Spleen (tissue), 11 donors: ENCODE data around the gene MYBPHL. TPM values are rescaled to one million over a fixed set of nuclear protein-coding genes. Genes with fewer than 3 reads are reported as not detected.
A peak's percentile ranks its signal among the peaks of the same experiment; 100 is the strongest.

Source experiments
- DNase-seq: peaks from one replicate; pipeline ENCODE4 v3.0.0-alpha.2; 2020
- H3K27ac ChIP-seq, 8 donors: fragments of 200-600 bp; sonication (generic) in 7 of 8; 1 replicate in 4 of 8; 2 replicates in 4 of 8; pipeline versions ENCODE4 v1.5.0 to v1.8.0; 2016 to 2021; ENCODE audit warnings: inconsistent platforms in 4 of 8, mild to moderate bottlenecking in 4 of 8, moderate library complexity in 1 of 8
- H3K27me3 ChIP-seq, 7 donors: fragments of 200-600 bp; sonication (generic) in 6 of 7; replicated peaks in 1 of 7; 1 replicate in 4 of 7; 2 replicates in 3 of 7; pipeline versions ENCODE4 v1.5.0 to v1.8.0; 2016 to 2021; ENCODE audit warnings: inconsistent platforms in 3 of 7, mild to moderate bottlenecking in 1 of 7
- H3K36me3 ChIP-seq, 6 donors: fragments of 200-600 bp; sonication (generic) in 5 of 6; 1 replicate in 4 of 6; 2 replicates in 2 of 6; pipeline versions ENCODE4 v1.5.0 to v1.8.0; 2016 to 2021; ENCODE audit warnings: inconsistent platforms in 2 of 6
- H3K4me1 ChIP-seq, 6 donors: fragments of 200-600 bp; sonication (generic) in 5 of 6; 1 replicate in 3 of 6; 2 replicates in 3 of 6; pipeline versions ENCODE4 v1.5.0 to v1.8.0; 2016 to 2021; ENCODE audit warnings: inconsistent platforms in 3 of 6
- H3K4me3 ChIP-seq, 8 donors: fragments of 200-600 bp; sonication (generic) in 7 of 8; 1 replicate in 4 of 8; 2 replicates in 4 of 8; pipeline versions ENCODE4 v1.5.0 to v1.8.0; 2016 to 2021; ENCODE audit warnings: inconsistent platforms in 4 of 8, mild to moderate bottlenecking in 4 of 8, moderate library complexity in 2 of 8
- H3K9me3 ChIP-seq, 8 donors: fragments of 200-600 bp; sonication (generic) in 7 of 8; 1 replicate in 4 of 8; 2 replicates in 4 of 8; pipeline versions ENCODE4 v1.5.0 to v1.8.0; 2016 to 2021; ENCODE audit warnings: inconsistent platforms in 4 of 8
- POLR2A ChIP-seq, 3 donors: fragments of 450-650 bp; IDR thresholded peaks; one replicate each; pipeline ENCODE4 v1.5.1; 2017; ENCODE audit warnings: antibody characterized with exemption in 3 of 3, mild to moderate bottlenecking in 1 of 3
- POLR2AphosphoS5 ChIP-seq, 3 donors: sonication (generic); formaldehyde crosslinking; IDR thresholded peaks; one replicate each; pipeline ENCODE4 v1.5.1; 2017; ENCODE audit warnings: antibody characterized with exemption in 3 of 3
- WGBS, 5 donors: extraction: QIAGEN DNeasy Blood & Tissue Kit in 3 of 5; methylation state at CpG; one replicate each; pipeline versions ENCODE4 v1.1.5 to v1.1.7; 2013 to 2018; 5-methylcytosine and 5-hydroxymethylcytosine counted together
- intact Hi-C: fragments of 100-400 bp; cut with DNase I; formaldehyde crosslinking; loops from one replicate; pipeline ENCODE4 v1.15.0; 2023; ENCODE audit warnings: low total_unique reads
- polyA plus RNA-seq, 3 donors: library from polyadenylated mRNA; stranded (reverse); fragments of 200-250 nt; gene quantifications; one replicate each; pipeline ENCODE4 v1.2.1, GENCODE V29; 2013
- total RNA-seq, 7 donors: library from RNA; depleted of rRNA in 3 of 7; stranded (reverse); fragments of >200 nt in 3 of 7; fragmentation: NEBNext Ultra II Directional in 4 of 7; extraction: Animal tissue kit (Norgen Biotek cat#: 25700) in 4 of 7; gene quantifications; one replicate each; pipeline versions ENCODE4 v1.1.0 to v1.2.1, GENCODE V29; 2016 to 2021
- TF ChIP-seq, protein P1 (sequence below), 11 experiments: fragments of 200-600 bp in 7 of 11; fragments of 450-650 bp in 4 of 11; sonication (generic) in 4 of 11; IDR thresholded peaks in 8 of 11; conservative IDR thresholded peaks in 3 of 11; 1 replicate in 7 of 11; 2 replicates in 4 of 11; pipeline versions ENCODE4 v1.4.0 to v1.8.0; 2016 to 2021; ENCODE audit warnings: antibody characterized with exemption in 11 of 11, inconsistent platforms in 4 of 11, mild to moderate bottlenecking in 1 of 11
- donor health status: healthy with polysubstance abuse.
- donor health status: DM: no; HTN: no; CAD: no; lungs with moderate emphysema.
- donor health status: DM: no; HTN: no; CAD: no.
- donor health status: Bipolar disorder and iron deficiency.
- donor health status: healthy.
- donor health status: DM: no; HTN: no; CAD: no.
- donor health status: DM: yes; HTN: yes; CAD: no.

MYBPHL gene
- total and polyA plus RNA-seq, 10 donors, result not detected

DNA sequence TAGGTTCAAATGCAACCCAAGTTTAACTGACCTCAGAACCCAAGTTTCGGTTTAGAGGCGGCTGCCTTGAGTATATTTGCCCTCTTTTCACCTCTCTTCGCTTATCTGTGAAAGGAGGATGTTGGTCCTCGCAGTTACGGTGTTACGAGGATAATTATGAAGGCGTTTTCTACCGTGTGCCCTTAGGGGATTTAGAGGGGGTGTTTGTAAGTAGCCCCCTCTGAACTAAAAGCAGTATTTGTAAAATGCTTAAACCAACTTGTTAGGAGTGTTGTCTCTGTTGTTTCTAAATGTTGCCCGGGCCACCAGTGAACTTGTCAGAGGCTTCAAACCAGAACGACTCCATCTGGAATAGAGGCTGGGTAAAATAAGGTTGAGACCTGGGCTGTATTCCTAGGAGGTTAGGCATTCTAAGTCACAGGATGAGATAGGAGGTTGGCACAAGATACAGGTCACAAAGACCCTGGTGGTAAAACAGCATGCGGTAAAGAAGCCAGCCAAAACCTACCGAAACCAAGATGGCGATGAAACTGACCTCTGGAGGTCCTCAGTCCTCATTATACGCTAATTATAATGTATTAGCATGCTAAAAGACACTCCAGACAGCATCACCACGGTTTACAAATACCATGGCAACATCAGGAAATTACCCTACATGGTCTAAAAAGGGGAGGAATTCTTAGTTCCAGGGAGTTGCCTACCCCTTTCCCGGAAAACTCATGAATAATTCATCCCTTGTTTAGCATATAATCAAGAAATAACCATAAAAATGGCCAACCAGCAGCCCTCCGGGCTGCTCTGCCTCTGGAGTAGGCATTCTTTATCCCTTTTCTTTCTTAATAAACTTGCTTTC lies 22.8 kb downstream of the MYBPHL start:
- Histone ChIP-seq H3K4me1 (peaks cover 0 to 39% (median 26%) of the 10 kb centered on the region in 6 donors), H3K27me3 (no peaks in the 10 kb centered on the region), H3K9me3 (no peaks in the 10 kb centered on the region), H3K27ac (peak overlapping the region; percentile 72 to 95 (median 89)), H3K36me3 (peaks cover 0 to 10% (median 0%) of the 10 kb centered on the region in 6 donors), H3K4me3 (peak overlapping the region; percentile 59 to 91 (median 69))
- intact Hi-C loops, result no loop called here
- 49 to 54% (median 52%) methylated on average over 17 of the region's 17 CpGs for WGBS, 5 donors
- no peak for DNase-seq
- TF ChIP-seq, protein P1, sequence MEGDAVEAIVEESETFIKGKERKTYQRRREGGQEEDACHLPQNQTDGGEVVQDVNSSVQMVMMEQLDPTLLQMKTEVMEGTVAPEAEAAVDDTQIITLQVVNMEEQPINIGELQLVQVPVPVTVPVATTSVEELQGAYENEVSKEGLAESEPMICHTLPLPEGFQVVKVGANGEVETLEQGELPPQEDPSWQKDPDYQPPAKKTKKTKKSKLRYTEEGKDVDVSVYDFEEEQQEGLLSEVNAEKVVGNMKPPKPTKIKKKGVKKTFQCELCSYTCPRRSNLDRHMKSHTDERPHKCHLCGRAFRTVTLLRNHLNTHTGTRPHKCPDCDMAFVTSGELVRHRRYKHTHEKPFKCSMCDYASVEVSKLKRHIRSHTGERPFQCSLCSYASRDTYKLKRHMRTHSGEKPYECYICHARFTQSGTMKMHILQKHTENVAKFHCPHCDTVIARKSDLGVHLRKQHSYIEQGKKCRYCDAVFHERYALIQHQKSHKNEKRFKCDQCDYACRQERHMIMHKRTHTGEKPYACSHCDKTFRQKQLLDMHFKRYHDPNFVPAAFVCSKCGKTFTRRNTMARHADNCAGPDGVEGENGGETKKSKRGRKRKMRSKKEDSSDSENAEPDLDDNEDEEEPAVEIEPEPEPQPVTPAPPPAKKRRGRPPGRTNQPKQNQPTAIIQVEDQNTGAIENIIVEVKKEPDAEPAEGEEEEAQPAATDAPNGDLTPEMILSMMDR (IDR thresholded peaks at IDR 0.05 in 8 of 11, conservative IDR thresholded peaks at IDR 0.05 in 3 of 11), result no peak
- TF ChIP-seq POLR2A (IDR thresholded peaks at IDR 0.05) (no peak), POLR2AphosphoS5 (IDR thresholded peaks at IDR 0.05) (no peak)

DNA sequence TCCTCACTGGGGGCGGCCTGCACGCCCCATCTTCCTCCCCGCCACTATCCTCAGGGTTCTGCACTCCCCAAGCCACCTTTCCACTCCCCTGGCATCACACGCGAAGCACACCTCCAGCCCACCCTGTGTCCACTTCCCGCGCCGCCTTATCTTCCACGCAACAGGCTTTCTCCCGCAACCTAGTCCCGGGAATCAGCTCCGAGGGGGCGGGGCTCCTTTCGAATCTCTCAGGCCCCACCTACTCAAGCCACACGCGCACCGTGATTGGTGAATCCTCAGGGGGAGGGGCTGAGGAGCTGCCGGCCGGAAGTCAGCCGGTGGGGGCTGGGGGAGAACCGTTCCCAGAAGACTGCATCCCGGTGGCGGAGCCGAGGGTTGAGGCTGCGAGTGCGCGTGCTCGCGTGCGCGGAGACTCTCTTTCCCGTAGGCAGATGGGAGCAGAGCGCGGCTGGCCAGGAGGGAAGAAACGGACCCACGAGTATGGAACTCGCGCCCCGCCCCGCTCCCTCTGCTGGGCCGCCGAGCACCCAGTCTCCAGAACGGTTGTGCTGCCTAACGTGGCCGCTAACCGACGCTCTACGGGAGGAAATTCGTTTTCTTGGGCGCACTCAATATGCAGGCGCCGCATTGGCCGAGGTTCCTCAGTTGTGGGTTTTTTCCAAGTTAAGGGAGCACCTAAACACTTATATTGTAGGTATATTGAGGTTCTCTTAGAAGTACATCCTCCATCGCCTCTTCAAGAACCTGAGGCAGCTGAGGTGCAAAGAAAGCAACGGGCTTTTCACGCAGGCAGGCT lies 23.7 kb downstream of the MYBPHL start, which contains the start of gene PSRC1:
Gene PSRC1 (minus strand): TSS at position 194 of the 796 bp plus-strand sequence.
- intact Hi-C loops, result no loop called here

DNA sequence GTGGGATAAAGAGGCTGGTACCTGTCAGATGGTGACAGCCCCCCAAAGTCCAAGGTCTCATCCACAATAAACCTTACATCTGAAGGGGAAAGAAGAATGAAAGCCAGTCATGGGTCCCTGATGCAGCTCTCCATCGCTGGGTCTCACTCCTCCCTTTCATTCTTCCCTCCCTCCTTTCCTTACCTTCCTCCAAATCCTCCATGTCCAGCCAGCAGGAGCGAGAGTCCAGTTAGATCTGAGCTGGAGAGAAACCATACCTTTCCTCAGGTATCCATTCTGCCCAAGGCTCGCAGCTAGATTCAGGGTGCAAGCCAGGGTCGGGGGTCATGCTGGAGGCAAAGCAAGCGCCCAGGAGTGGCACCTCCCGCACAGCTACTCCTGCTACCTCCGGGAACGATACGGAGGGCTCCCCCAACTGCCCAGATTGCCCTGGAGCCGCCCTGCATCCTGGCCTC lies 24.3 kb downstream of the MYBPHL start:
- 11 to 28% (median 24%) methylated on average over 9 to 10 of the region's 10 CpGs for WGBS, 5 donors
- intact Hi-C loops, result no loop called here
- H3K4me3 ChIP-seq, result peak overlapping the region; percentile 59 to 91 (median 69)

More for the DNA sequence above, 23.7 kb downstream of the MYBPHL start, which contains the start of gene PSRC1:
- Histone ChIP-seq H3K27ac (peak within 1 kb of the TSS; percentile 72 to 95 (median 89)), H3K4me1 (peaks cover 0 to 39% (median 26%) of the 10 kb centered on the region in 6 donors), H3K9me3 (no peaks in the 10 kb centered on the region), H3K36me3 (peaks cover 0 to 10% (median 0%) of the 10 kb centered on the region in 6 donors), H3K27me3 (no peaks in the 10 kb centered on the region), H3K4me3 (peak within 1 kb of the TSS; percentile 59 to 91 (median 69))
- DNase-seq, result peak; percentile 97
- TF ChIP-seq, protein P1 (IDR thresholded peaks at IDR 0.05 in 8 of 11, conservative IDR thresholded peaks at IDR 0.05 in 3 of 11), result peak in 10 of 11 experiments; percentile 42 to 76 (median 67)
- TF ChIP-seq POLR2A (IDR thresholded peaks at IDR 0.05) (no peak), POLR2AphosphoS5 (IDR thresholded peaks at IDR 0.05) (peak; percentile 94 to 96 (median 94))
- 0 to 2% (median 1%) methylated on average over 30 to 56 of the region's 56 CpGs for WGBS, 5 donors

More for the DNA sequence above, 24.3 kb downstream of the MYBPHL start:
- DNase-seq, result no peak
- peak overlapping the region; percentile 72 to 95 (median 89) for H3K27ac ChIP-seq
- TF ChIP-seq POLR2A (IDR thresholded peaks at IDR 0.05) (no peak), POLR2AphosphoS5 (IDR thresholded peaks at IDR 0.05) (no peak)
- TF ChIP-seq, protein P1 (IDR thresholded peaks at IDR 0.05 in 8 of 11, conservative IDR thresholded peaks at IDR 0.05 in 3 of 11), result no peak
- H3K27me3 ChIP-seq, result no peaks in the 10 kb centered on the region
- H3K36me3 ChIP-seq, result peaks cover 0 to 10% (median 0%) of the 10 kb centered on the region in 6 donors
- peaks cover 0 to 42% (median 27%) of the 10 kb centered on the region in 6 donors for H3K4me1 ChIP-seq
- H3K9me3 ChIP-seq, result no peaks in the 10 kb centered on the region
